NB4 (cell line): ENCODE measurements around the gene SPATA31D3.
"Not testable (repeated sequence)": the region's sequence is repeated elsewhere in the genome, so short reads cannot be mapped to it uniquely, and the experiment has no call there.

Experiments used
- CTCF ChIP-seq: IDR thresholded peaks from one replicate; pipeline ENCODE4 v1.5.1; 2012; ENCODE audit warnings: low read depth, low read length
- MAX ChIP-seq: IDR thresholded peaks from 2 replicates; pipeline ENCODE4 v1.6.1; 2011; ENCODE audit warnings: low read depth, low read length

GRCh38 chr9:81948650-81949049 is 5.3 kb downstream of the SPATA31D3 start:
- not testable (repeated sequence) for TF ChIP-seq CTCF, MAX
